ENCODE data around the gene TLCD1. TPM values are rescaled to one million over a fixed set of nuclear protein-coding genes. Genes with fewer than 3 reads are reported as not detected.
"Not testable (repeated sequence)": the region's sequence is repeated elsewhere in the genome, so short reads cannot be mapped to it uniquely, and the experiment has no call there.

The TLCD1 gene
- polyA plus RNA-seq, 1 experiment = 11.8 TPM

GRCh38 chr17:28737770-28738679 is 12.0 kb upstream of the TLCD1 start:
- no peak for TF ChIP-seq CTCF (IDR thresholded peaks at IDR 0.05; ENCODE audit: low read depth, low read length)
- no peak for DNase-seq (ENCODE audit: low read depth, low spot score)
- peaks cover 9% of the 10 kb centered on the region for H3K9me3 ChIP-seq (ENCODE audit: control insufficient read depth, insufficient read depth, low read length)
- H3K27ac ChIP-seq (ENCODE audit: low read depth, low read length) = no peak overlapping the region
- CTCF ChIA-PET = no interaction called here
- H3K27me3 ChIP-seq (ENCODE audit: control insufficient read depth, insufficient read depth, low read length) = no peaks in the 10 kb centered on the region
- no peak overlapping the region for H3K4me3 ChIP-seq (ENCODE audit: low read depth, low read length)
- POLR2A ChIA-PET = no interaction called here

GRCh38 chr17:28737316-28737715 is 11.3 kb upstream of the TLCD1 start:
- no peak for DNase-seq (ENCODE audit: low read depth, low spot score)
- ChIA-PET POLR2A (no interaction called here), CTCF (no interaction called here)
- TF ChIP-seq CTCF (IDR thresholded peaks at IDR 0.05; ENCODE audit: low read depth, low read length) = no peak
- Histone ChIP-seq H3K9me3 (ENCODE audit: control insufficient read depth, insufficient read depth, low read length) (peaks cover 9% of the 10 kb centered on the region), H3K4me3 (ENCODE audit: low read depth, low read length) (no peak overlapping the region), H3K27me3 (ENCODE audit: control insufficient read depth, insufficient read depth, low read length) (no peaks in the 10 kb centered on the region), H3K27ac (ENCODE audit: low read depth, low read length) (no peak overlapping the region)

GRCh38 chr17:28735913-28736769 is 10.1 kb upstream of the TLCD1 start:
- not testable (repeated sequence) for DNase-seq (ENCODE audit: low read depth, low spot score); H3K27me3 ChIP-seq (ENCODE audit: control insufficient read depth, insufficient read depth, low read length); H3K4me3 ChIP-seq (ENCODE audit: low read depth, low read length); H3K27ac ChIP-seq (ENCODE audit: low read depth, low read length); H3K9me3 ChIP-seq (ENCODE audit: control insufficient read depth, insufficient read depth, low read length)
- POLR2A ChIA-PET = interaction anchor here (1.0 kb wide), 1 partner anchor 17 kb away, joined by 3 read pairs; the partner anchor contains the start of gene RPL23A
- CTCF ChIA-PET = interaction anchor here (1.0 kb wide), 1 partner anchor 14 kb away, joined by 3 read pairs; no protein-coding TSS in a partner anchor

GRCh38 chr17:28735242-28735722 is 9.2 kb upstream of the TLCD1 start:
- no peak for DNase-seq (ENCODE audit: low read depth, low spot score)
- CTCF ChIA-PET = interaction anchor here (1.0 kb wide), 1 partner anchor 15 kb away, joined by 3 read pairs; no protein-coding TSS in a partner anchor

More at GRCh38 chr17:28735242-28735722, 9.2 kb upstream of the TLCD1 start:
- no peak for TF ChIP-seq CTCF (IDR thresholded peaks at IDR 0.05; ENCODE audit: low read depth, low read length)
- H3K27me3 ChIP-seq (ENCODE audit: control insufficient read depth, insufficient read depth, low read length) = no peaks in the 10 kb centered on the region
- H3K4me3 ChIP-seq (ENCODE audit: low read depth, low read length) = no peak overlapping the region
- H3K9me3 ChIP-seq (ENCODE audit: control insufficient read depth, insufficient read depth, low read length) = peaks cover 7% of the 10 kb centered on the region
- POLR2A ChIA-PET = interaction anchor here (1.0 to 1.1 kb wide), 2 partner anchors 10 to 16 kb away, joined by 3 read pairs; partner anchors contain the start of gene RPL23A
- no peak overlapping the region for H3K27ac ChIP-seq (ENCODE audit: low read depth, low read length)
